MCF 10A (cell line): ENCODE data around the gene RGMA. TPM values are rescaled to one million over a fixed set of nuclear protein-coding genes. Genes with fewer than 3 reads are reported as not detected.

Experiments used
- BruUV-seq: library from RNA; stranded (reverse); fragments of 400-500 nt; replicated peaks from 2 replicates; lab custom pipeline; 2021; lab: Mats Ljungman, UMichigan
- CTCF ChIA-PET: fragments of 300-600 bp; sonication (Branson Sonifier 250); formaldehyde crosslinking; extraction: SDS; loops from one replicate; lab custom pipeline; 2021; ENCODE audit warnings: antibody characterized with exemption, inconsistent platforms; lab: Yijun Ruan, JAX
- POLR2A ChIA-PET: fragments of 300-600, 350-650 bp; sonication (Branson Sonifier 250); formaldehyde crosslinking; extraction: SDS; loops from one replicate; lab custom pipeline; 2020; ENCODE audit warnings: antibody characterized with exemption, inconsistent platforms; lab: Yijun Ruan, JAX
- DNase-seq: peaks from one replicate; pipeline ENCODE4 v3.0.0-alpha.2; 2018; ENCODE audit not compliant: unreplicated experiment
- H3K27ac Mint-ChIP-seq: one replicate; pipeline ENCODE4 v1.8.0; 2022; ENCODE audit warnings: mild to moderate bottlenecking, low read depth, mixed read lengths; ENCODE audit not compliant: unreplicated experiment
- H3K27me3 Mint-ChIP-seq: one replicate; pipeline ENCODE4 v1.8.0; 2022; ENCODE audit warnings: mixed read lengths; ENCODE audit not compliant: insufficient read depth, unreplicated experiment
- H3K36me3 Mint-ChIP-seq: one replicate; pipeline ENCODE4 v1.8.0; 2022; ENCODE audit warnings: mild to moderate bottlenecking, moderate library complexity, mixed read lengths; ENCODE audit not compliant: insufficient read depth, unreplicated experiment
- H3K4me1 Mint-ChIP-seq: one replicate; pipeline ENCODE4 v1.8.0; 2022; ENCODE audit warnings: mixed read lengths; ENCODE audit not compliant: insufficient read depth, unreplicated experiment
- H3K4me3 Mint-ChIP-seq: one replicate; pipeline ENCODE4 v1.8.0; 2022; ENCODE audit warnings: mild to moderate bottlenecking, moderate library complexity, mixed read lengths; ENCODE audit not compliant: unreplicated experiment
- H3K9me3 Mint-ChIP-seq: one replicate; pipeline ENCODE4 v1.8.0; 2022; ENCODE audit warnings: mixed read lengths; ENCODE audit not compliant: unreplicated experiment
- intact Hi-C: fragments of 100-400 bp; cut with micrococcal nuclease; formaldehyde crosslinking; loops from 2 replicates; pipeline ENCODE4 v1.14.1; 2022
- total RNA-seq: library from RNA; stranded (reverse); gene quantifications from 2 replicates; pipeline ENCODE4 v1.2.3, GENCODE V29; 2022
- TF ChIP-seq, protein P1 (sequence below): fragments of 200-600 bp; IDR thresholded peaks from one replicate; pipeline ENCODE4 v1.8.0; 2022; ENCODE audit warnings: antibody characterized with exemption, mild to moderate bottlenecking; ENCODE audit not compliant: unreplicated experiment

RGMA gene
- total RNA-seq, 1 experiment from 2014 or later: 0.51 TPM

DNA sequence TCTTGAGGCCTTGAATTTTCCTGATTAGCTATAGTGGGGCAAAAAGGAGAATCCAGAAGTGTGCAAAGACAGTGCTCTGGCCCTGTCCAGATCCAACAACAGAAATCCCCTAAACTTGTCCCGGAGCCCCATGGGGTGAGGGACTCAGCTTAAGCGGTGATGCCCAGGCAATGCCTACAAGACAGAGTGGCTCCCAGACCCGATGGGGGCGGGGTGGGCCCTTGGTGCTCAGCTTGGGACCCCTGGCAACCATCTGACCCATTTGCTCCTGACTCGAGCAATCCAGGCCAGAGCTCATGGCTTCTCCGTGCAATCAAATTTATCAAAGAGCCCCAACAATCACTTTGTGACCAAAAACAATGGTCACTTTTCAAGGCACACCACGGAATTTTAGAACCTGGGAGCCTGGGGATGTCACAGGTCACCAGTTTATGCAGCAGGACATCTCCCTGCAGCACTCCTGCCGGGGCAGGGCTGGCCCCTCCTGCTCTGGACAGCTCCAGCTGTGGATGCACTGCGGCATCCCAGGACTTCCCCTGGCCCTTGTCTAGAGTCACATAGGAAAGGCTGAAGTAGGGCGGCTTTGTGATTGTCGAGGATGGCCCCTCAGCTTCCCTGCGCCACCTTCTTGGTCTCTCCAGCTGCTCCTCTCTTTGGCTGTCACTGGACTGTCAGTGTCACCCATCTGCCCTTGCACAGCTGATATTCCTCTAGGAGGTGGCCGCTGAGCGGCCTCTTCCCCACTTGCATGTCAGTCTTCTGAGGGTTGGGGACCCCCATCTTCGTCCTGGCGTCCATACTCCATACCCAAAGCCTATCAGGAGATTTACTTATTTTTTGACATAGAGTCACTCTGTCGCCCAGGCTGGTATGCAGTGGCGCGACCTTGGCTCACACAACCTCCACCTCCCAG is 28.4 kb downstream of the RGMA start:
- Mint-ChIP-seq H3K27ac (no peak overlapping the region), H3K27me3 (no peaks in the 10 kb centered on the region), H3K36me3 (no peaks in the 10 kb centered on the region), H3K4me1 (no peaks in the 10 kb centered on the region), H3K4me3 (no peak overlapping the region), H3K9me3 (no peaks in the 10 kb centered on the region)
- BruUV-seq: no TSS peak
- CTCF ChIA-PET: interaction anchor here (1.5 to 6.0 kb wide), 4 partner anchors 23 to 30 kb away, joined by 7 to 32 read pairs (median 10); no protein-coding TSS in a partner anchor
- TF ChIP-seq, protein P1, sequence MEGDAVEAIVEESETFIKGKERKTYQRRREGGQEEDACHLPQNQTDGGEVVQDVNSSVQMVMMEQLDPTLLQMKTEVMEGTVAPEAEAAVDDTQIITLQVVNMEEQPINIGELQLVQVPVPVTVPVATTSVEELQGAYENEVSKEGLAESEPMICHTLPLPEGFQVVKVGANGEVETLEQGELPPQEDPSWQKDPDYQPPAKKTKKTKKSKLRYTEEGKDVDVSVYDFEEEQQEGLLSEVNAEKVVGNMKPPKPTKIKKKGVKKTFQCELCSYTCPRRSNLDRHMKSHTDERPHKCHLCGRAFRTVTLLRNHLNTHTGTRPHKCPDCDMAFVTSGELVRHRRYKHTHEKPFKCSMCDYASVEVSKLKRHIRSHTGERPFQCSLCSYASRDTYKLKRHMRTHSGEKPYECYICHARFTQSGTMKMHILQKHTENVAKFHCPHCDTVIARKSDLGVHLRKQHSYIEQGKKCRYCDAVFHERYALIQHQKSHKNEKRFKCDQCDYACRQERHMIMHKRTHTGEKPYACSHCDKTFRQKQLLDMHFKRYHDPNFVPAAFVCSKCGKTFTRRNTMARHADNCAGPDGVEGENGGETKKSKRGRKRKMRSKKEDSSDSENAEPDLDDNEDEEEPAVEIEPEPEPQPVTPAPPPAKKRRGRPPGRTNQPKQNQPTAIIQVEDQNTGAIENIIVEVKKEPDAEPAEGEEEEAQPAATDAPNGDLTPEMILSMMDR: no peak
- POLR2A ChIA-PET: interaction anchor here (0.6 kb wide), 1 partner anchor 373 kb away, joined by 4 read pairs; no protein-coding TSS in a partner anchor
- intact Hi-C loops: no loop called here
- DNase-seq: no peak

DNA sequence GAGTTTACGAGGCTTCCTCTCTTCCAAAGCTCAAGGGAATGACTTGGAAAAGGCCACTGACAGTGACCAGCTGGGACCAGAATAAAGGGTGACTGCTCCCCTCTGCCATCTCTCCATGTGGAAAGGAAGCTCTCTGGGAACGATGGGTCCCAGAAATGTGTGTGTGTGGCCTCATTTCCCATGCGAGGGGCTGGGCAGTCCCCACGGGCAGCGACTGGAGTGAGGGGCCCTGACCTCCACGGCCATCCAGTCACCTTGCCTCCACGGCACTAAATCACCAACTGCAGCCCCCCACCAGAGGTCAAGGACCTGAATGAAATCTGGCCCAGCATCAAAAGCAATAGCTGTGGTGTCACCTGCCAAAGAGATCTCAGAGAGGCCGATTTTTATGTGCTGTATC is 29.6 kb downstream of the RGMA start:
- Mint-ChIP-seq H3K9me3 (no peaks in the 10 kb centered on the region), H3K36me3 (no peaks in the 10 kb centered on the region), H3K27me3 (no peaks in the 10 kb centered on the region), H3K4me3 (no peak overlapping the region), H3K27ac (no peak overlapping the region), H3K4me1 (no peaks in the 10 kb centered on the region)
- DNase-seq: no peak
- TF ChIP-seq, protein P1: no peak
- no TSS peak for BruUV-seq
- ChIA-PET CTCF (interaction anchor here (0.9 to 6.0 kb wide), 4 partner anchors 24 to 1061 kb away, joined by 3 to 32 read pairs (median 10); no protein-coding TSS in a partner anchor), POLR2A (no interaction called here)
- intact Hi-C loops: no loop called here

DNA sequence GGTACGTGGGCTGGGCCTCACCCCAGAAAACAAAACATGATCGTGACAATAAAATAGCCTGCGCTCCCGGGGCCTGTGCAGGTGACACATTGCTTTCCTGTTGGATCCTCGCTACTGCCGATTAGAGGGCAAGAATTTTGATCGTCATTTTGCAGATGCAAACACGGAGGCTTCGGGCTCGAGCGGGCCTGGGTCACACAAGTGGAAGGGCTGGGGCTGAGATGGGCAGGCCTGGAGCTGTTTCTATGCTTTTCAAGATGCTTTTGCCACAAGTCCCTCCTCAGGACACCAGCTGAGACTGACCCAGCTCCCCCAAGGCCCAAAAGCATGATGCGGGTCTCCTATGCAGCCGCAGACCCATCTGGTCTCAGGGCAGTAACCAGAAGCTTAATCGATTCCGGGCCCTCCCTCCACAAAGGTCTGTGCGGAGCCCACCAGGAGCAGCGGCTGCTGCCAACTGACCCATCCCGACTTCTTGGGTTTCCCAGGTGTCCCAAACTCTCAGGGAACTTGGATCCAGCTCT is 30.0 kb downstream of the RGMA start:
- intact Hi-C loops: no loop called here
- Mint-ChIP-seq H3K4me3 (no peak overlapping the region), H3K27me3 (no peaks in the 10 kb centered on the region), H3K9me3 (no peaks in the 10 kb centered on the region), H3K4me1 (no peaks in the 10 kb centered on the region), H3K36me3 (no peaks in the 10 kb centered on the region), H3K27ac (no peak overlapping the region)
- POLR2A ChIA-PET: interaction anchor here (0.6 kb wide), 1 partner anchor 12 kb away, joined by 3 read pairs; no protein-coding TSS in a partner anchor
- DNase-seq: no peak
- CTCF ChIA-PET: interaction anchor here (0.5 to 6.0 kb wide), 6 partner anchors 22 to 1061 kb away, joined by 3 to 32 read pairs (median 4); no protein-coding TSS in a partner anchor
- TF ChIP-seq, protein P1: no peak
- BruUV-seq: no TSS peak

DNA sequence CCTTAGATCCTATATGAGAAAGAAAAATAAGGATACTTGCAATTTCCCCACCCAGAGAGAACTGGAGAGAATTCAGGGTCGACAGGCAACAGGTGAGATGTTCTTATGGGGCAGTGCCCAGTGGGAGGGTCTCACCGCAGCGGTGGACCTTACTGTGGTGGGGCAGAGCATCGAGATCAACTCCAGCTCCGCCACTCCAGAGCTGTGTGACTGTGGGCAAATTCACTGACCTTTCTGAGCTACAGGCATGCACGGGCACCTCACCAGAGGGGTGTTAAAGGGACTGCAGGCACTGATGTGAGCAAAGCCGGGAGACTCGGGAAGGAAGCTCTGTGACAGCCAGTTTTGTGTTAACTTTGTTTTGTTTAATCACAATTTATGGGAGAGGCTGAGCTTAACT is 30.9 kb downstream of the RGMA start:
- TF ChIP-seq, protein P1: no peak
- no peaks in the 10 kb centered on the region for H3K9me3 Mint-ChIP-seq
- intact Hi-C loops: no loop called here
- BruUV-seq: no TSS peak
- no peaks in the 10 kb centered on the region for H3K36me3 Mint-ChIP-seq
- CTCF ChIA-PET: interaction anchor here (0.5 to 6.0 kb wide), 4 partner anchors 21 to 1062 kb away, joined by 3 to 32 read pairs (median 4); no protein-coding TSS in a partner anchor
- POLR2A ChIA-PET: no interaction called here
- H3K4me3 Mint-ChIP-seq: no peak overlapping the region
- H3K27ac Mint-ChIP-seq: no peak overlapping the region
- H3K27me3 Mint-ChIP-seq: no peaks in the 10 kb centered on the region
- H3K4me1 Mint-ChIP-seq: no peaks in the 10 kb centered on the region
- DNase-seq: no peak
